Heart left ventricle (tissue), 16 donors: ENCODE measurements around the gene CDH26. TPM values are rescaled to one million over a fixed set of nuclear protein-coding genes. Genes with fewer than 3 reads are reported as not detected.

Source experiments
- ATAC-seq, 4 donors: fragments of 200-7000 bp; cut with Tn5 transposase; one replicate each; pipeline ENCODE4 v1.9.1; 2020 to 2022; ENCODE audit warnings: moderate library complexity in 4 of 4, mild to moderate bottlenecking in 3 of 4, moderate number of reproducible peaks in 1 of 4
- DNase-seq, 5 donors: peaks; one replicate each; pipeline ENCODE4 v3.0.0-alpha.2; 2020
- H3K27ac ChIP-seq, 12 donors: fragments of 200-600 bp; sonication (generic) in 4 of 12; one replicate each; pipeline versions ENCODE4 v1.5.0 to v1.8.0; 2016 to 2022; ENCODE audit warnings: mild to moderate bottlenecking in 2 of 12
- H3K27me3 ChIP-seq, 9 donors: fragments of 200-600 bp; sonication (generic) in 2 of 9; one replicate each; pipeline versions ENCODE4 v1.5.1 to v1.8.0; 2016 to 2022; ENCODE audit warnings: mild to moderate bottlenecking in 3 of 9
- H3K36me3 ChIP-seq, 9 donors: fragments of 200-600 bp; sonication (generic) in 2 of 9; one replicate each; pipeline versions ENCODE4 v1.5.0 to v1.8.0; 2018 to 2022; ENCODE audit warnings: mild to moderate bottlenecking in 2 of 9
- H3K4me1 ChIP-seq, 12 donors: fragments of 200-600 bp; sonication (generic) in 4 of 12; one replicate each; pipeline versions ENCODE4 v1.5.0 to v1.8.0; 2016 to 2022; ENCODE audit warnings: mild to moderate bottlenecking in 3 of 12
- H3K4me3 ChIP-seq, 12 donors: fragments of 200-600 bp; sonication (generic) in 4 of 12; one replicate each; pipeline versions ENCODE4 v1.5.0 to v1.8.0; 2017 to 2022; ENCODE audit warnings: mild to moderate bottlenecking in 9 of 12, moderate library complexity in 4 of 12
- H3K9me3 ChIP-seq, 12 donors: fragments of 200-600 bp; sonication (generic) in 4 of 12; one replicate each; pipeline versions ENCODE4 v1.5.0 to v1.8.0; 2016 to 2022; ENCODE audit warnings: mild to moderate bottlenecking in 1 of 12
- CTCF ChIP-seq, 12 donors: fragments of 200-600 bp; sonication (generic) in 4 of 12; IDR thresholded peaks; one replicate each; pipeline versions ENCODE4 v1.5.0 to v1.8.0; 2018 to 2022; ENCODE audit warnings: antibody characterized with exemption in 12 of 12, mild to moderate bottlenecking in 5 of 12
- POLR2A ChIP-seq, 2 donors: fragments of 450-650 bp; IDR thresholded peaks; one replicate each; pipeline ENCODE4 v1.6.1; 2017; ENCODE audit warnings: antibody characterized with exemption in 2 of 2, mild to moderate bottlenecking in 2 of 2, moderate library complexity in 2 of 2
- WGBS, 4 donors: extraction: QIAGEN DNeasy Blood & Tissue Kit in 2 of 4; methylation state at CpG; one replicate each; pipeline versions ENCODE4 v1.1.5 to v1.1.7; 2013 to 2018; 5-methylcytosine and 5-hydroxymethylcytosine counted together
- intact Hi-C, 10 donors: fragments of 100-400 bp; cut with DNase I; formaldehyde crosslinking; loops; one replicate each; pipeline versions ENCODE4 v1.11.1 to v1.14.2; 2022
- polyA plus RNA-seq, 2 donors: library from polyadenylated mRNA; stranded (reverse); fragments of 200-250 nt; gene quantifications; one replicate each; pipeline ENCODE4 v1.2.3, GENCODE V29; 2013
- total RNA-seq, 9 donors: library from RNA; depleted of rRNA in 2 of 9; stranded (reverse); fragments of >200 nt in 2 of 9; fragmentation: NEBNext Ultra II Directional in 3 of 9; extraction: Animal tissue kit (Norgen Biotek cat#: 25700) in 3 of 9; gene quantifications; one replicate each; pipeline versions ENCODE4 v1.1.0 to v1.2.4, GENCODE V29; 2016 to 2023
- donor health status: ischemic (EF 13 %, LVEDD 7.1; RV severe dilation, severe dysfunction).
- donor health status: healthy with polysubstance abuse.
- donor health status: DM: no; HTN: yes; CAD: no.
- donor health status: DM: no; HTN: no; CAD: no.
- donor health status: ischemic (EF 25% LVEDD 6.9; RV normal size, moderate dysfunction).
- donor health status: ischemic (EF 25% LVEDD 5.7; RV mildly dilated, moderate dysfunction).
- donor health status: healthy.
- donor health status: DM: yes; HTN: yes; CAD: no.
- donor health status: ischemic (EF 35%, LVEDD 5.7; RV mildly dilated, moderate dysfunction).
- donor health status: nonischemic (EF 11% LVEDD 7.7; RV severe dilation, severe dysfunction).
- donor health status: DM: yes; HTN: yes; CAD: no.
- donor health status: PGD.
- donor health status: ischemic (EF 29% LVEDD 5.4; RV normal size, mild dysfunction).
- donor health status: nonischemic (EF 23%, LVEDD 6.1; RV moderate dilation, normal function).

The CDH26 gene
- total and polyA plus RNA-seq, 11 donors = 0.30 to 2.0 (median 0.98) TPM

GRCh38 chr20:59939879-59940128 is 18.4 kb upstream of the CDH26 start:
- no peak for TF ChIP-seq CTCF (IDR thresholded peaks at IDR 0.05)
- no peaks in the 10 kb centered on the region for H3K9me3 ChIP-seq
- peaks cover 0 to 32% (median 29%) of the 10 kb centered on the region in 9 donors for H3K36me3 ChIP-seq
- ATAC-seq = peak; percentile 5 to 29 (median 10)
- H3K27ac ChIP-seq = peak overlapping the region; percentile 90 to 99 (median 96)
- peaks cover 3 to 62% (median 47%) of the 10 kb centered on the region in 12 donors for H3K4me1 ChIP-seq
- H3K27me3 ChIP-seq = no peaks in the 10 kb centered on the region
- intact Hi-C loops = loop anchor here in 6 of 10 donors (10.0 kb wide), 4 partner anchors 95 to 155 kb away; no protein-coding TSS in a partner anchor
- 0 to 1% (median 0%) methylated on average over 14 to 24 of the region's 24 CpGs for WGBS, 4 donors
- peak overlapping the region; percentile 49 to 90 (median 76) for H3K4me3 ChIP-seq
- DNase-seq = peak; percentile 40 to 82 (median 57)

GRCh38 chr20:59940129-59940955 is 17.9 kb upstream of the CDH26 start, which contains the start of the genes FAM217B and PPP1R3D:
Gene FAM217B, plus strand, starts transcription at chr20:59940389. Its CDS starts 3,555 bp downstream, at chr20:59943944.
Gene PPP1R3D, minus strand, starts transcription at chr20:59940305. Its CDS starts 374 bp downstream, at chr20:59939931.
- DNase-seq (peak; percentile 98 to 99 (median 98)), ATAC-seq (peak; percentile 89 to 96 (median 94))
- Histone ChIP-seq H3K27me3 (no peaks in the 10 kb centered on the region), H3K9me3 (no peaks in the 10 kb centered on the region), H3K4me3 (peak within 1 kb of the TSS; percentile 49 to 90 (median 76)), H3K27ac (peak within 1 kb of the TSS; percentile 90 to 99 (median 96)), H3K4me1 (peaks cover 3 to 67% (median 51%) of the 10 kb centered on the region in 12 donors), H3K36me3 (peaks cover 0 to 38% (median 34%) of the 10 kb centered on the region in 9 donors)
- TF ChIP-seq POLR2A (IDR thresholded peaks at IDR 0.05) (peak in 1 of 2 donors; percentile 88), CTCF (IDR thresholded peaks at IDR 0.05) (peak in 6 of 12 donors; percentile 15 to 46 (median 30))
- 0 to 1% (median 1%) methylated on average over 20 to 57 of the region's 57 CpGs for WGBS, 4 donors
- intact Hi-C loops = loop anchor here in 5 of 10 donors (10.0 kb wide), 3 partner anchors 94 to 114 kb away; no protein-coding TSS in a partner anchor

- WGBS, 4 donors = 0 to 1% (median 0%) methylated on average over 3 to 4 of the region's 4 CpGs
- DNase-seq (no peak), ATAC-seq (no peak)
- intact Hi-C loops = loop anchor here in 5 of 10 donors (10.0 kb wide), 3 partner anchors 94 to 114 kb away; no protein-coding TSS in a partner anchor
- Histone ChIP-seq H3K4me3 (peak overlapping the region; percentile 49 to 90 (median 76)), H3K27ac (peak overlapping the region; percentile 90 to 99 (median 96)), H3K36me3 (peaks cover 0 to 44% (median 34%) of the 10 kb centered on the region in 9 donors), H3K9me3 (no peaks in the 10 kb centered on the region), H3K27me3 (no peaks in the 10 kb centered on the region), H3K4me1 (peaks cover 3 to 69% (median 54%) of the 10 kb centered on the region in 12 donors)
- TF ChIP-seq CTCF (IDR thresholded peaks at IDR 0.05) = no peak
- TF ChIP-seq POLR2A (IDR thresholded peaks at IDR 0.05) = no peak
Measured at GRCh38 chr20:59940956-59941294, 17.3 kb upstream of the CDH26 start.

- DNase-seq (no peak), ATAC-seq (no peak)
- 75 to 81% (median 76%) methylated on average over 2 of the region's 2 CpGs for WGBS, 4 donors
- Histone ChIP-seq H3K27me3 (no peaks in the 10 kb centered on the region), H3K36me3 (peaks cover 0 to 52% (median 36%) of the 10 kb centered on the region in 9 donors), H3K27ac (peak overlapping the region in 4 of 12 donors; percentile 94 to 99 (median 96)), H3K4me3 (no peak overlapping the region), H3K9me3 (no peaks in the 10 kb centered on the region), H3K4me1 (peaks cover 3 to 67% (median 53%) of the 10 kb centered on the region in 12 donors)
- TF ChIP-seq POLR2A (IDR thresholded peaks at IDR 0.05) (no peak), CTCF (IDR thresholded peaks at IDR 0.05) (no peak)
- intact Hi-C loops = loop anchor here in 5 of 10 donors (10.0 kb wide), 3 partner anchors 93 to 113 kb away; no protein-coding TSS in a partner anchor
Measured at GRCh38 chr20:59942245-59942644, 16.0 kb upstream of the CDH26 start.
